Measurements from ENCODE around the gene CDH23. TPM values are rescaled to one million over a fixed set of nuclear protein-coding genes. Genes with fewer than 3 reads are reported as not detected.

The CDH23 gene
- total and polyA plus RNA-seq, 2 donors (not counting 1 experiment from before 2014, with no cell fraction given) = 0.37 to 0.89 TPM

DNA sequence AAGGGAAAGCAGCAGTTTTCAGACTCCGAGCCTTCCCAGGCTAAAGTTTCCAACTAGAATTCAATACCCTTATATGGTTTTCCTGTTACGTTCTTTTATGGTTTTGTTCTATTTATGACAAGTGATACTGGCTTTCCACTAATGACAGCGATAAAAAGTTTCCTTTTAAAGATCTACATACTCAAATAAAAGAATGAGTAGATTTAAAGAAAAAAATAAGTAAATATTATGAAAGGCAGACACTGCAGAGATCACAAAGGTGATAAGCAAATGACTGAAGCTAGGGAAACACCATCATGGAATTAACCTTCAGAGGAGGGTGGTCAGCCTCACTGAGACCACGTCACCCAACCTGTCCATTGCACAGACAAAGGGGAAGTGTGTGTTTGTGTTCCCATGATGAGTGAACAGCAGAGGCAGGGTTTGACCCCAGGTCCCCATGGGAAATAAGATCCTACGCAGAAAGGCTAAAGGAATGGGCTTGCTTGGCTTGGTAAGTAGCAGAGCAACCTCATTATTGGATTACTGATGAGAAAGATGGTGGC, 372.6 kb downstream of the CDH23 start:
- Histone ChIP-seq H3K79me2 (ENCODE audit: control insufficient read depth, insufficient read depth, low read length) (peaks cover 86% of the 10 kb centered on the region), H3K27ac (ENCODE audit: low read length in 2 of 2) (peak overlapping the region; percentile 88 to 95), H3K4me1 (ENCODE audit: control insufficient read depth in 2 of 2, insufficient read depth in 2 of 2, low read length in 2 of 2) (peaks cover 73 to 97% of the 10 kb centered on the region in 2 donors), H3K4me2 (replicated peaks; ENCODE audit: low read depth, low read length, poor library complexity, severe bottlenecking) (peak overlapping the region; percentile 83), H2AFZ (ENCODE audit: insufficient read depth, low read depth, low read length, poor library complexity, severe bottlenecking) (no peak overlapping the region), H4K20me1 (ENCODE audit: control insufficient read depth, insufficient read depth, low read length, poor library complexity, severe bottlenecking) (no peaks in the 10 kb centered on the region), H3K9ac (ENCODE audit: low read length) (peak overlapping the region; percentile 50), H3K36me3 (replicated peaks in 1 of 2; ENCODE audit: control extremely low read depth in 1 of 2, control insufficient read depth in 1 of 2, extremely low read depth in 1 of 2, insufficient read depth in 2 of 2, low read length in 1 of 2) (peaks cover 0 to 23% of the 10 kb centered on the region in 2 experiments), H3K9me3 (ENCODE audit: control extremely low read depth in 1 of 3, control insufficient read depth in 2 of 3, insufficient read depth in 1 of 3, low read length in 2 of 3) (no peaks in the 10 kb centered on the region), H3K4me3 (ENCODE audit: control extremely low read depth in 1 of 5, extremely low read depth in 1 of 5, insufficient read depth in 1 of 5, low read depth in 2 of 5, low read length in 4 of 5) (peak overlapping the region; percentile 30 to 92 (median 40)), H3K27me3 (replicated peaks in 1 of 4; ENCODE audit: control extremely low read depth in 1 of 4, control insufficient read depth in 3 of 4, insufficient read depth in 4 of 4, low read length in 3 of 4) (no peaks in the 10 kb centered on the region)
- ATAC-seq (ENCODE audit: low read depth) (peak; percentile 32), DNase-seq (peak; percentile 73)
- CTCF ChIA-PET = interaction anchor here (0.6 to 3.9 kb wide), 8 partner anchors 15 to 455 kb away, joined by 3 to 33 read pairs (median 6); no protein-coding TSS in a partner anchor
- intact Hi-C loops (cut with micrococcal nuclease) = loop anchor here (1.0 to 5.0 kb wide), 5 partner anchors 21 to 1622 kb away; partner anchors contain the start of gene TYSND1
- TF ChIP-seq, protein P1, sequence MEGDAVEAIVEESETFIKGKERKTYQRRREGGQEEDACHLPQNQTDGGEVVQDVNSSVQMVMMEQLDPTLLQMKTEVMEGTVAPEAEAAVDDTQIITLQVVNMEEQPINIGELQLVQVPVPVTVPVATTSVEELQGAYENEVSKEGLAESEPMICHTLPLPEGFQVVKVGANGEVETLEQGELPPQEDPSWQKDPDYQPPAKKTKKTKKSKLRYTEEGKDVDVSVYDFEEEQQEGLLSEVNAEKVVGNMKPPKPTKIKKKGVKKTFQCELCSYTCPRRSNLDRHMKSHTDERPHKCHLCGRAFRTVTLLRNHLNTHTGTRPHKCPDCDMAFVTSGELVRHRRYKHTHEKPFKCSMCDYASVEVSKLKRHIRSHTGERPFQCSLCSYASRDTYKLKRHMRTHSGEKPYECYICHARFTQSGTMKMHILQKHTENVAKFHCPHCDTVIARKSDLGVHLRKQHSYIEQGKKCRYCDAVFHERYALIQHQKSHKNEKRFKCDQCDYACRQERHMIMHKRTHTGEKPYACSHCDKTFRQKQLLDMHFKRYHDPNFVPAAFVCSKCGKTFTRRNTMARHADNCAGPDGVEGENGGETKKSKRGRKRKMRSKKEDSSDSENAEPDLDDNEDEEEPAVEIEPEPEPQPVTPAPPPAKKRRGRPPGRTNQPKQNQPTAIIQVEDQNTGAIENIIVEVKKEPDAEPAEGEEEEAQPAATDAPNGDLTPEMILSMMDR (IDR thresholded peaks at IDR 0.05) = no peak
- TF ChIP-seq EZH2 (IDR thresholded peaks at IDR 0.05; ENCODE audit: borderline replicate concordance, insufficient read depth, low read depth, low read length, poor library complexity, severe bottlenecking) = no peak
- POLR2A ChIA-PET = interaction anchor here (0.6 to 3.3 kb wide), 6 partner anchors 12 to 103 kb away, joined by 3 to 15 read pairs (median 7); no protein-coding TSS in a partner anchor
- Mint-ChIP-seq H3K4me3 (peak overlapping the region; percentile 85), H3K4me1 (peaks cover 90% of the 10 kb centered on the region), H3K27ac (peak overlapping the region; percentile 96), H3K9me3 (ENCODE audit: insufficient read depth) (no peaks in the 10 kb centered on the region), H3K27me3 (no peaks in the 10 kb centered on the region)
- 13% methylated on average over 1 of the region's 5 CpGs for WGBS (ENCODE audit: insufficient coverage)

DNA sequence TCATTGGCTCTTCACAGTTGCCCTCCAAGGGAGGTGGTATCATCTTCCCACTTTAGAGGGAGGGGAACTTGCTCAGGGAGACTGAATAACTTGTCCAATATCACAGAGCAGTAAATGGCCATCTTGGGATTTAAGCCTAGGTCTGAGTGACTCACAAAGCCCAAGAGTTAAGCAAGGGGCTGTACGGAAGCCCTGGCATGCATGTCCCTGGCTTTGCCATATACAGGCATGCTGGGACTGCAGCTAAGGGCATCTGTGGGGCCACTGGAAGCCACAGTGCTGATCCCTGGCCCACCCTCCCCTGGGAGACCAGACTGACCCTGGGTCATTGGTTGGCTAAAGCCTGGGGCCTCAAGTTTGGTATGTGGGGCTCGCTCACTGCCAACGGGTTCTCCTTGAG, 373.5 kb downstream of the CDH23 start:
- Histone ChIP-seq H2AFZ (ENCODE audit: insufficient read depth, low read depth, low read length, poor library complexity, severe bottlenecking) (no peak overlapping the region), H3K36me3 (replicated peaks in 1 of 2; ENCODE audit: control extremely low read depth in 1 of 2, control insufficient read depth in 1 of 2, extremely low read depth in 1 of 2, insufficient read depth in 2 of 2, low read length in 1 of 2) (peaks cover 0 to 17% of the 10 kb centered on the region in 2 experiments), H3K9ac (ENCODE audit: low read length) (peak overlapping the region; percentile 50), H3K9me3 (ENCODE audit: control extremely low read depth in 1 of 3, control insufficient read depth in 2 of 3, insufficient read depth in 1 of 3, low read length in 2 of 3) (no peaks in the 10 kb centered on the region), H3K4me1 (ENCODE audit: control insufficient read depth in 2 of 2, insufficient read depth in 2 of 2, low read length in 2 of 2) (peaks cover 82 to 98% of the 10 kb centered on the region in 2 donors), H3K27ac (ENCODE audit: low read length in 2 of 2) (peak overlapping the region; percentile 88 to 95), H3K4me2 (replicated peaks; ENCODE audit: low read depth, low read length, poor library complexity, severe bottlenecking) (peak overlapping the region; percentile 83), H3K79me2 (ENCODE audit: control insufficient read depth, insufficient read depth, low read length) (peaks cover 85% of the 10 kb centered on the region), H3K27me3 (replicated peaks in 1 of 4; ENCODE audit: control extremely low read depth in 1 of 4, control insufficient read depth in 3 of 4, insufficient read depth in 4 of 4, low read length in 3 of 4) (no peaks in the 10 kb centered on the region), H3K4me3 (ENCODE audit: control extremely low read depth in 1 of 5, extremely low read depth in 1 of 5, insufficient read depth in 1 of 5, low read depth in 2 of 5, low read length in 4 of 5) (peak overlapping the region in 1 of 5 experiments; percentile 92), H4K20me1 (ENCODE audit: control insufficient read depth, insufficient read depth, low read length, poor library complexity, severe bottlenecking) (no peaks in the 10 kb centered on the region)
- TF ChIP-seq, protein P1 (IDR thresholded peaks at IDR 0.05) = no peak
- no peak for TF ChIP-seq EZH2 (IDR thresholded peaks at IDR 0.05; ENCODE audit: borderline replicate concordance, insufficient read depth, low read depth, low read length, poor library complexity, severe bottlenecking)
- peak overlapping the region; percentile 94 for H3K4me3 Mint-ChIP-seq
- intact Hi-C loops (cut with micrococcal nuclease) = loop anchor here (5.0 kb wide), 1 partner anchor 393 kb away; no protein-coding TSS in a partner anchor
- CTCF ChIA-PET = interaction anchor here (1.5 to 2.3 kb wide), 2 partner anchors 43 to 62 kb away, joined by 5 to 9 read pairs; no protein-coding TSS in a partner anchor
- POLR2A ChIA-PET = interaction anchor here (0.5 kb wide), 1 partner anchor 10 kb away, joined by 3 read pairs; no protein-coding TSS in a partner anchor
- peaks cover 91% of the 10 kb centered on the region for H3K4me1 Mint-ChIP-seq
- DNase-seq (no peak), ATAC-seq (ENCODE audit: low read depth) (no peak)
- H3K27me3 Mint-ChIP-seq = no peaks in the 10 kb centered on the region
- no peaks in the 10 kb centered on the region for H3K9me3 Mint-ChIP-seq (ENCODE audit: insufficient read depth)
- peak overlapping the region; percentile 96 for H3K27ac Mint-ChIP-seq
- WGBS (ENCODE audit: insufficient coverage) = 100% methylated on average over 2 of the region's 3 CpGs
